KMS-11 (cell line): Measurements from ENCODE around the gene ATIC.

Experiments used
- H2AFZ ChIP-seq: fragments of 200-600 bp; sonication (generic); 2 replicates; pipeline ENCODE4 v1.6.1; 2016; ENCODE audit warnings: antibody characterized with exemption, mixed run types, low read depth
- H3K27ac ChIP-seq: fragments of 200-600 bp; sonication (generic); 2 replicates; pipeline ENCODE4 v1.6.1; 2016; ENCODE audit warnings: mild to moderate bottlenecking, mixed run types
- H3K27me3 ChIP-seq: fragments of 200-600 bp; sonication (generic); 2 replicates; pipeline ENCODE4 v1.6.1; 2017; ENCODE audit warnings: mild to moderate bottlenecking, low read depth, mixed run types, moderate library complexity; ENCODE audit not compliant: insufficient read depth
- H3K36me3 ChIP-seq: fragments of 200-600 bp; sonication (generic); 2 replicates; pipeline ENCODE4 v1.6.1; 2017; ENCODE audit warnings: mild to moderate bottlenecking, mixed run types; ENCODE audit not compliant: insufficient read depth
- H3K4me1 ChIP-seq: fragments of 200-600 bp; sonication (generic); 2 replicates; pipeline ENCODE4 v1.6.1; 2016; ENCODE audit warnings: mild to moderate bottlenecking, low read depth, mixed run types; ENCODE audit not compliant: poor library complexity, severe bottlenecking
- H3K4me2 ChIP-seq: fragments of 200-600 bp; sonication (generic); 2 replicates; pipeline ENCODE4 v1.7.0; 2016; ENCODE audit warnings: mild to moderate bottlenecking, mixed run types
- H3K4me3 ChIP-seq: fragments of 200-600 bp; sonication (generic); IDR thresholded peaks from 2 replicates; pipeline ENCODE4 v1.6.1; 2017; ENCODE audit warnings: low read depth, low read length, mixed read lengths; ENCODE audit not compliant: insufficient read depth
- H3K79me2 ChIP-seq: fragments of 200-600 bp; sonication (generic); 2 replicates; pipeline ENCODE4 v1.6.1; 2016; ENCODE audit warnings: low read depth, mixed run types; ENCODE audit not compliant: insufficient read depth
- H3K9ac ChIP-seq: fragments of 200-600 bp; sonication (generic); 2 replicates; pipeline ENCODE4 v1.6.1; 2016; ENCODE audit warnings: mild to moderate bottlenecking, mixed run types
- H4K20me1 ChIP-seq: fragments of 200-600 bp; sonication (generic); 2 replicates; pipeline ENCODE4 v1.6.1; 2016; ENCODE audit warnings: mild to moderate bottlenecking, mixed run types; ENCODE audit not compliant: insufficient read depth
- CTCF ChIP-seq: fragments of 200-600 bp; sonication (generic); conservative IDR thresholded peaks from 2 replicates; pipeline ENCODE4 v1.6.1; 2017; ENCODE audit warnings: low read depth, mild to moderate bottlenecking, antibody characterized with exemption, low read length, moderate library complexity, mixed read lengths

ATIC gene

GRCh38 chr2:215392687-215393270 is 80.9 kb downstream of the ATIC start:
- no peaks in the 10 kb centered on the region for H3K79me2 ChIP-seq
- H4K20me1 ChIP-seq = no peaks in the 10 kb centered on the region
- no peaks in the 10 kb centered on the region for H3K4me1 ChIP-seq
- H2AFZ ChIP-seq = no peak overlapping the region
- no peak for TF ChIP-seq CTCF
- no peak overlapping the region for H3K4me2 ChIP-seq
- H3K9ac ChIP-seq = no peak overlapping the region
- no peak overlapping the region for H3K4me3 ChIP-seq
- H3K27me3 ChIP-seq = no peaks in the 10 kb centered on the region
- no peak overlapping the region for H3K27ac ChIP-seq
- H3K36me3 ChIP-seq = no peaks in the 10 kb centered on the region

GRCh38 chr2:215394102-215394805 is 82.4 kb downstream of the ATIC start:
- no peaks in the 10 kb centered on the region for H3K4me1 ChIP-seq
- H3K36me3 ChIP-seq = no peaks in the 10 kb centered on the region
- H3K4me2 ChIP-seq = no peak overlapping the region
- no peaks in the 10 kb centered on the region for H4K20me1 ChIP-seq
- no peak overlapping the region for H3K4me3 ChIP-seq
- no peaks in the 10 kb centered on the region for H3K79me2 ChIP-seq
- H3K27me3 ChIP-seq = no peaks in the 10 kb centered on the region
- H2AFZ ChIP-seq = no peak overlapping the region
- no peak overlapping the region for H3K27ac ChIP-seq
- TF ChIP-seq CTCF = no peak
- no peak overlapping the region for H3K9ac ChIP-seq

GRCh38 chr2:215395687-215396460 is 84.0 kb downstream of the ATIC start:
- H3K4me1 ChIP-seq = peaks cover 1% of the 10 kb centered on the region
- no peak overlapping the region for H3K4me2 ChIP-seq
- no peaks in the 10 kb centered on the region for H4K20me1 ChIP-seq
- TF ChIP-seq CTCF = no peak
- no peak overlapping the region for H3K27ac ChIP-seq
- no peaks in the 10 kb centered on the region for H3K27me3 ChIP-seq
- no peaks in the 10 kb centered on the region for H3K36me3 ChIP-seq
- H3K4me3 ChIP-seq = no peak overlapping the region
- no peak overlapping the region for H2AFZ ChIP-seq
- H3K79me2 ChIP-seq = no peaks in the 10 kb centered on the region
- H3K9ac ChIP-seq = no peak overlapping the region

GRCh38 chr2:215396595-215397313 is 84.9 kb downstream of the ATIC start:
- H2AFZ ChIP-seq = no peak overlapping the region
- peaks cover 10% of the 10 kb centered on the region for H3K4me1 ChIP-seq
- no peaks in the 10 kb centered on the region for H3K36me3 ChIP-seq
- H4K20me1 ChIP-seq = no peaks in the 10 kb centered on the region
- no peak overlapping the region for H3K4me2 ChIP-seq
- no peak overlapping the region for H3K4me3 ChIP-seq
- no peak for TF ChIP-seq CTCF
- no peaks in the 10 kb centered on the region for H3K27me3 ChIP-seq
- H3K79me2 ChIP-seq = no peaks in the 10 kb centered on the region
- H3K9ac ChIP-seq = no peak overlapping the region
- H3K27ac ChIP-seq = no peak overlapping the region
